GM23248 (cell line): ENCODE data around the gene CFAP92. TPM values are rescaled to one million over a fixed set of nuclear protein-coding genes. Genes with fewer than 3 reads are reported as not detected.
A peak's percentile ranks its signal among the peaks of the same experiment; 100 is the strongest.

ENCODE experiments used
- DNase-seq: peaks from one replicate; pipeline ENCODE4 v3.0.0-alpha.2; 2015
- H2AFZ ChIP-seq: fragments of 200-600 bp; sonication (generic); 2 replicates; pipeline ENCODE4 v1.6.1; 2016; ENCODE audit warnings: antibody characterized with exemption
- H3F3A ChIP-seq: fragments of 200-600 bp; sonication (generic); 2 replicates; pipeline ENCODE4 v1.6.1; 2016; ENCODE audit warnings: mild to moderate bottlenecking, antibody characterized with exemption, mixed run types; ENCODE audit not compliant: insufficient read depth
- H3K27ac ChIP-seq: fragments of 200-600 bp; sonication (generic); 2 replicates; pipeline ENCODE4 v1.5.1; 2016; ENCODE audit warnings: mild to moderate bottlenecking
- H3K27me3 ChIP-seq: fragments of 200-600 bp; sonication (generic); replicated peaks from 2 replicates; pipeline ENCODE4 v1.6.1; 2016; ENCODE audit warnings: mild to moderate bottlenecking; ENCODE audit not compliant: insufficient read depth
- H3K36me3 ChIP-seq: fragments of 200-600 bp; sonication (generic); 2 replicates; pipeline ENCODE4 v1.6.1; 2016; ENCODE audit warnings: low read depth, mild to moderate bottlenecking
- H3K4me1 ChIP-seq: fragments of 200-600 bp; sonication (generic); 2 replicates; pipeline ENCODE4 v1.6.1; 2016; ENCODE audit warnings: mild to moderate bottlenecking; ENCODE audit not compliant: insufficient read depth
- H3K4me2 ChIP-seq: fragments of 200-600 bp; sonication (generic); one replicate; pipeline ENCODE4 v1.6.1; 2016; ENCODE audit warnings: mild to moderate bottlenecking; ENCODE audit not compliant: unreplicated experiment
- H3K4me3 ChIP-seq: fragments of 200-600 bp; sonication (generic); 2 replicates; pipeline ENCODE4 v1.5.1; 2016; ENCODE audit warnings: mild to moderate bottlenecking
- H3K79me2 ChIP-seq: fragments of 200-600 bp; sonication (generic); 2 replicates; pipeline ENCODE4 v1.6.1; 2016; ENCODE audit warnings: mild to moderate bottlenecking; ENCODE audit not compliant: insufficient read depth
- H3K9ac ChIP-seq: fragments of 200-600 bp; sonication (generic); 2 replicates; pipeline ENCODE4 v1.6.1; 2016; ENCODE audit warnings: mild to moderate bottlenecking
- H3K9me2 ChIP-seq: fragments of 200-600 bp; sonication (generic); 2 replicates; pipeline ENCODE4 v1.6.1; 2016; ENCODE audit warnings: mixed run types, mild to moderate bottlenecking, moderate library complexity; ENCODE audit not compliant: insufficient read depth
- H3K9me3 ChIP-seq: fragments of 200-600 bp; sonication (generic); one replicate; pipeline ENCODE4 v1.6.1; 2017; ENCODE audit warnings: low read depth
- H4K20me1 ChIP-seq: fragments of 200-600 bp; sonication (generic); 2 replicates; pipeline ENCODE4 v1.6.0; 2016; ENCODE audit not compliant: insufficient read depth
- EZH2 ChIP-seq: fragments of 200-600 bp; sonication (generic); IDR thresholded peaks from 2 replicates; pipeline ENCODE4 v1.6.1; 2018; ENCODE audit warnings: antibody characterized with exemption, mild to moderate bottlenecking; ENCODE audit not compliant: insufficient read depth, poor library complexity, severe bottlenecking
- EZH2phosphoT487 ChIP-seq: fragments of 200-600 bp; sonication (generic); IDR thresholded peaks from 2 replicates; pipeline ENCODE4 v1.6.1; 2018; ENCODE audit warnings: antibody characterized with exemption, moderate library complexity, mild to moderate bottlenecking, low read depth; ENCODE audit not compliant: insufficient read depth
- WGBS, 2 experiments: methylation state at CpG; one replicate each; pipeline ENCODE4 v1.1.6; 2015 to 2017; ENCODE audit warnings: low lambda C conversion rate in 2 of 2, low coverage in 1 of 2; ENCODE audit errors: missing lambda C conversion rate in 2 of 2; 5-methylcytosine and 5-hydroxymethylcytosine counted together
- in situ Hi-C: fragments of 300-500 bp; cut with MboI; formaldehyde crosslinking; loops from 2 replicates; pipeline ENCODE4 v1.15.0; 2020
- polyA plus RNA-seq: library from polyadenylated mRNA; unstranded; fragments of >200 nt; fragmentation: Nextera tagmentation; extraction: Ambion mirVana; gene quantifications from 2 replicates; pipeline ENCODE4 v1.2.1, GENCODE V29; 2016
- total RNA-seq: library from RNA; depleted of rRNA; stranded (reverse); fragments of >200 nt; shearing (Covaris generic); gene quantifications from 2 replicates; pipeline ENCODE4 v1.2.3, GENCODE V29; 2014

CFAP92 gene
- total and polyA plus RNA-seq, 2 experiments from 2014 or later: not detected

- no peak overlapping the region for H2AFZ ChIP-seq
- H3K9me2 ChIP-seq: no peaks in the 10 kb centered on the region
- H3K4me2 ChIP-seq: no peak overlapping the region
- no peaks in the 10 kb centered on the region for H3K9me3 ChIP-seq
- H3K4me1 ChIP-seq: no peaks in the 10 kb centered on the region
- H3K27me3 ChIP-seq: peaks cover 3% of the 10 kb centered on the region; the same call in 1 of the 2 replicates
- DNase-seq: no peak
- H3K4me3 ChIP-seq: no peak overlapping the region
- 76 to 77% methylated on average over 10 of the region's 10 CpGs for WGBS, 2 experiments
- H4K20me1 ChIP-seq: no peaks in the 10 kb centered on the region
- no peaks in the 10 kb centered on the region for H3K36me3 ChIP-seq
- H3F3A ChIP-seq: no peaks in the 10 kb centered on the region
- no peaks in the 10 kb centered on the region for H3K79me2 ChIP-seq
- in situ Hi-C loops: no loop called here
- no peak overlapping the region for H3K9ac ChIP-seq
- H3K27ac ChIP-seq: no peak overlapping the region
- TF ChIP-seq EZH2 (no peak), EZH2phosphoT487 (no peak)
These were observed 37.8 kb upstream of the CFAP92 start for GRCh38 chr3:129031476-129032215.

GRCh38 chr3:129030611-129031010, 36.7 kb upstream of the CFAP92 start:
- H2AFZ ChIP-seq: no peak overlapping the region
- no peaks in the 10 kb centered on the region for H3K4me1 ChIP-seq
- H3K9me3 ChIP-seq: no peaks in the 10 kb centered on the region
- H3K4me2 ChIP-seq: no peak overlapping the region
- H3K9ac ChIP-seq: no peak overlapping the region
- H3K79me2 ChIP-seq: no peaks in the 10 kb centered on the region
- H3K9me2 ChIP-seq: no peaks in the 10 kb centered on the region
- H3K27me3 ChIP-seq: peaks cover 14% of the 10 kb centered on the region
- no peak for DNase-seq
- H3K27ac ChIP-seq: no peak overlapping the region
- in situ Hi-C loops: no loop called here
- 91 to 92% methylated on average over 4 of the region's 4 CpGs for WGBS, 2 experiments
- no peaks in the 10 kb centered on the region for H4K20me1 ChIP-seq
- H3K4me3 ChIP-seq: no peak overlapping the region
- no peaks in the 10 kb centered on the region for H3K36me3 ChIP-seq
- no peak for TF ChIP-seq EZH2phosphoT487
- no peak for TF ChIP-seq EZH2
- H3F3A ChIP-seq: no peaks in the 10 kb centered on the region

GRCh38 chr3:129028866-129029265, 35.0 kb upstream of the CFAP92 start:
- no peak for DNase-seq
- Histone ChIP-seq H3K4me3 (no peak overlapping the region), H3K79me2 (no peaks in the 10 kb centered on the region), H3K27me3 (peaks cover 29% of the 10 kb centered on the region), H3K9me2 (no peaks in the 10 kb centered on the region), H4K20me1 (no peaks in the 10 kb centered on the region), H3K9ac (no peak overlapping the region), H3K4me2 (no peak overlapping the region), H3K4me1 (no peaks in the 10 kb centered on the region), H3F3A (no peaks in the 10 kb centered on the region), H2AFZ (no peak overlapping the region), H3K27ac (no peak overlapping the region), H3K36me3 (no peaks in the 10 kb centered on the region), H3K9me3 (no peaks in the 10 kb centered on the region)
- TF ChIP-seq EZH2phosphoT487 (no peak), EZH2 (no peak)
- in situ Hi-C loops: no loop called here
- WGBS, 2 experiments: 72 to 74% methylated on average over 13 of the region's 13 CpGs

- H2AFZ ChIP-seq: peak overlapping the region; percentile 88
- H3K4me1 ChIP-seq: no peaks in the 10 kb centered on the region
- no peak overlapping the region for H3K27ac ChIP-seq
- H3K9ac ChIP-seq: no peak overlapping the region
- no peak for DNase-seq
- H3K9me3 ChIP-seq: no peaks in the 10 kb centered on the region
- TF ChIP-seq EZH2phosphoT487 (no peak), EZH2 (no peak)
- H3F3A ChIP-seq: no peaks in the 10 kb centered on the region
- no peaks in the 10 kb centered on the region for H4K20me1 ChIP-seq
- in situ Hi-C loops: no loop called here
- H3K9me2 ChIP-seq: no peaks in the 10 kb centered on the region
- no peaks in the 10 kb centered on the region for H3K36me3 ChIP-seq
- H3K79me2 ChIP-seq: no peaks in the 10 kb centered on the region
- H3K4me2 ChIP-seq: no peak overlapping the region
- H3K27me3 ChIP-seq: peaks cover 36% of the 10 kb centered on the region
- peak overlapping the region; percentile 50 for H3K4me3 ChIP-seq
- 74 to 77% methylated on average over 14 to 15 of the region's 15 CpGs for WGBS, 2 experiments
These were observed 33.6 kb upstream of the CFAP92 start for GRCh38 chr3:129027544-129027880.
